T-helper 22 cell (primary cell): ENCODE results near the gene TMEM252.

ENCODE experiments used
- DNase-seq: peaks from one replicate; pipeline ENCODE4 v3.0.0-alpha.2; 2020; ENCODE audit warnings: low read depth

TMEM252 gene

DNA sequence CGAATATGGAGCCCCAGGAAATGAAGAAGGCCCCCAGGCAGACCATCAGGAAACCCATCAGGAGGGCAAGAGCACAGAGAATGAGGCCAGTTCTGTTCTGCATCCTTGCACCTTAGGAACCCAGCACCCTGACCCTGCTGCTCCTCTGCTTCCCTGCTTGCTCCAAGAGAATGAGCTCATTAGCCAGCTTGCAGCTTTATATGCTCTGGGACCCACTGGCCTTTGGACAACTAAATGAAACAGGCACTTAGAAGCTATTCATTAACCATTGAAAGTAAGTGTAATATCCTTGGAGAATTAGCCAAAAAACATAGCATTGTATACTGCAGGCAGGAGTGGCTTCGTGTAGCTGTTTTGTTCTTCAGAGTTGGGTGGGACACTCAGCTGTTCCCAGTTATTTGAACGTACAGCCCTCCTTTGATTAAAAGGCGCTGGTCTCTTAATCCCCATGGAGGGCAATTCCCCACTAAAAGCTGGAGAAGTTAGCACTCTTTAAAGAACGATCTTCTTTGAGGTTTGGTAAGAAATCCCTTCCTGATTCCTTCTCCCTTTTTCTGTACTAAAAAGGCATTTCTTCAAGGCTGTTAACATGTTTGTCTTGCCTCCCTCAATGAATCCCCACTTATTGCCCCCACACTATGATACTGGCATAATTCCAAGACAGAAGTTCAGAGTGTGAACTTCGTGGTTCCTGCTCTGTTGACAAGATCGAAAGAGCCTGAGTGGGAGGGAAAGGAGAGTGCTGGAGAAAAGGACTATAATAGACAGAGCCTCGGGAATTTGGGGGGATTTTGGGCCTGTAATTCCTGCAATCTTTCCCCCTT is at the start of gene TMEM252:
Gene TMEM252 (minus strand): TSS at position 172 of the 824 bp plus-strand sequence. CDS start 69 bp downstream, at position 103.
- DNase-seq: no peak

- DNase-seq: no peak
Observed at GRCh38 chr9:68585034-68585761, 44.5 kb upstream of the TMEM252 start.

GRCh38 chr9:68584189-68585033 is 43.7 kb upstream of the TMEM252 start:
- peak; percentile 62 for DNase-seq

DNA sequence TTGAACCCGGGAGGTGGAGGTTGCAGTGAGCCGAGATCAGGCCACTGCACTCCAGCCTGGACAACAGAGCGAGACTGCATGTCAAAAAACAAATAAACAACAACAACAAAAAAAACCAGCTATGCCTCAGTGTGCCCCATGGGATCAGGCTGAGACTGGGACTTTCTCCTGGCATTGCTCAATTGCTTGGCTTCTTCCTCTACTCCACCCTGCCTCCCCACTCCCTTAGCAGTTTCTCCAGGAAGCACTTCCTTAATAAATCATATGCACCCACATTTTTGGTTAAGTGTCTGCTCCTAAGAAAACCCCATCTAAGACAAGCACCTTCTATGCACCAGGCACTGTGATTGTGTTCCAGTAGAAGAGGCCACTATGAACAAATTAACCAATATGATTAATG is 41.0 kb upstream of the TMEM252 start:
- no peak for DNase-seq

GRCh38 chr9:68577774-68578591 is 37.3 kb upstream of the TMEM252 start:
- no peak for DNase-seq

- no peak for DNase-seq
Observed at GRCh38 chr9:68575817-68576216, 35.1 kb upstream of the TMEM252 start.

DNA sequence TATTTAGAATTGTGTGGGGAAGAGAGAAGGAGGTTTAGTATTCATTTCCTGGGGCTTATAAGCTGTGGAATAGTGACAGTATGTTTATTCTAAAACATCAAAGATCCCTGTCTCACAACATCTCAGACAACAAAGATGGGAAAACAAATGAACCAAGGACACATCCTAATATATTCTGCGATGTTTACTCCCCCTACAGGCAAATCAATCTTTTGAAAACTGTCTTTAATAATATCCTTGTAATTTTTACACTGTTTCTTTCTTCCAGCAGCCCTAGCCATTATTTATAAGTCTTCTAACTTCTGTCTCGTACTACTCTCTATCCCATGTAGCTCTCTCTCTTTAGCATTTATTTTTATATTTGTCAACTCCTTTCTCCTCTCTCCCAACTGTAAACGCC is 33.5 kb upstream of the TMEM252 start:
- DNase-seq: no peak

DNA sequence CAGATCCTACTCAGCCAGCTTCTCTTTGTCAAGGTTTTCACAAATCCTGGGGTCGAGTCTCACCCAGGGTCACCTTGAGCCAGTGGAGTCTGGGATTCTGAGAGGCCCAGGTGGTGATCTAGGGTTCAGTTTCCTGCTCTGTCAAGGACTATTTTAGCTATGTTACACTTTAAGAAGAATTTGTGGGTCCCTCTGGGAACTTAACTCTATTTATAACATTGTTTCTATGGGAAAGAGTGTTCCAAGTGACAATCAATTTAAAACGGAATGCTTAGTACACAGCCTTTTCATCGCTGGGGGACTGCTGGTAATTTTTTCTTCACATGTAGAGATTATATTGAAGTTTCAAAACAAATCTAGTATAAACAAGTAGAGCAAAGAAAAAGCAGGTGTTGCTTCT is 26.9 kb upstream of the TMEM252 start:
- no peak for DNase-seq

DNA sequence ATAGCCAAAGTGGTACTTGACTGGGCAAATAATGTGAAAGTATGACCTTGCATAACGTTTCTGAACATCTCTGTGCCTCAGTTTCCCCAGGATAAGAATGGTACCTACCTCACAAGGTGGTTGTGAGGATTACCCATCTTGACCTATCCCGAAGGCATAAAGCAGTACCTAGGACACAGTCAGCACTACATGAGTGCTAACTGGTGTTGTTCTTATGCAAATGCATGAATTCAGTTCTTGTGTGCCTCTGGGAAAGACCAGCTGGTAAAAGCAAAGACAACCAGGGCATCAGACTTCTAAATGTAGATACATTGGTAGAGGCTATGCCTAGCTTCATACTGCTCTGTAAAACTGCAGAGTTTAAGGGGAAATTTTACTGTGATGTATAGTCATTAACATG is 21.8 kb upstream of the TMEM252 start:
- no peak for DNase-seq

DNA sequence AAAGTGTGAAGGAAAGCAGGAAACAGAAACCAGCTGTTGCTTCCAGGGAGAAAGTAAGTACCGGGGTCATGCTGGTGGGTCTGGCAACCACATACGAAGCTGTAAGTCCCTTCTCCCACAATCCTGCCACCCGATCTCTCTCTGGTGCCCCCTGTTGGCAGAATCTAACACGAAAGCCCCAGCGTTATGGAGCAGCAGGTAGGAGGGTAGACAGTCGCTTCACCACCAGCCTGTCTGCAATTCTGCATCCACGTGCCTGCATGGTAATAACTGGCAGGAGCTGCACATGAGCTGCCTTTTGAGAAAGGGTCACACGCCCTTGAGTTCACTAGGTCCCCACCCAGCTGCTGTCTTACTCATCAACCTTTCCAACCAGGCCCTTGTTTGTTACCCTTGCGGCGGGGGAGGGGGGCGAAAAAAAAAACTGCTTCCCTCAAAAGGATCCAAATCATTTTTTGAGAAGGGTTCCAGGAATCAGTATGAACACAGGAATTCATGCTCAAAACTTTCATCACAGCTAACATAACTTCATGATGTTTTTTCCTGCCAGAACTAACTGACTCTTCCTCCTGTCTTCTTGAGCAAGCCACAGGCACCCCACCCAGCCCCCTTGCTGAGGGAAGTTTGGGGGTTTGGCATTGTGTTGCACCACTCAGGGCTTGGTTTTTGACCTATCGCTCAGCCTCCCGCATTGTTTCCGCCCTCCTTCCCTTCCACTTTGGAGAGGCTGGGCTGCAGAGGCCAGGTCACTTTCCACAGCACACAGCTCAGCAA is 19.6 kb upstream of the TMEM252 start:
- no peak for DNase-seq

DNA sequence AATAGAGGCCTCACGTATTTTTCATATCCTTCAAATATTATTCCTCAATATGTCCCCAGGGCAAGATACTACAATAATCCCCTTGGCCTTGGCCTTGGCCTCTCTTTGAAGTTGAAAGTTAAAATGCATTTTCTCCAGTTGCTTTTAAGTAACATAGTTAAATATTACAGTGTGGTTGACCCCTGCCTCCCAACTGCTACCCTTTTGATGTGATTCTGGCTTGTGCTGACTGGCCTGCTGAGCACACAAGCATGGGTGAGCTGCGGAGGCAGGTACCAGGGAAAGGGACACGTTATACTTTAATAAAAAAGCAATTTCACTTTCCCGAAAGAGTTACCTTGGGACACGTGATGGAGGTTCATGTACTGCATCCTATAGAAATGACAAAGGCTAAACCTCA is 17.9 kb upstream of the TMEM252 start:
- no peak for DNase-seq

- no peak for DNase-seq
Observed at GRCh38 chr9:68555437-68556150, 14.9 kb upstream of the TMEM252 start.

GRCh38 chr9:68552700-68553476 is 12.2 kb upstream of the TMEM252 start:
- DNase-seq: no peak

- no peak for DNase-seq
Observed at GRCh38 chr9:68551191-68551590, 10.5 kb upstream of the TMEM252 start.

GRCh38 chr9:68548241-68548640 is 7.6 kb upstream of the TMEM252 start:
- no peak for DNase-seq

DNA sequence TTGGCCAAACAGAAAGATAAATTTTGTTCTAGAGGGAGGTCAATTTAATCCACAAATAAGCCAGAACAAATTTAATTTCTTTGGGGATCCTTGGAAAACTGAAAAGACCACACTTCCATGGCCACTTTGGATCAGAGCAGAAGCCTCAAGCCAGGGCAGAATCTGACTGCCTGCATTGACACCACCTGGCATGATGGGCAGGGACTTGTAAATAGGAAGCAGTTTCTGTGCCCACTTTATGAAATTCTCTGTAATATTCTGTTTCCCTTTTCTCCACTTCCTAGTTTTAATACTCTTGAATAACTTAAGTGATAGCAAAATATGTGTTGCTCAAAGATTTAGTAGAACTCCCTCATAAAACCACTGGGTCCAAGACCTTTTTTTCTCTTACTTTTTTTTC is 6.7 kb upstream of the TMEM252 start:
- no peak for DNase-seq

DNA sequence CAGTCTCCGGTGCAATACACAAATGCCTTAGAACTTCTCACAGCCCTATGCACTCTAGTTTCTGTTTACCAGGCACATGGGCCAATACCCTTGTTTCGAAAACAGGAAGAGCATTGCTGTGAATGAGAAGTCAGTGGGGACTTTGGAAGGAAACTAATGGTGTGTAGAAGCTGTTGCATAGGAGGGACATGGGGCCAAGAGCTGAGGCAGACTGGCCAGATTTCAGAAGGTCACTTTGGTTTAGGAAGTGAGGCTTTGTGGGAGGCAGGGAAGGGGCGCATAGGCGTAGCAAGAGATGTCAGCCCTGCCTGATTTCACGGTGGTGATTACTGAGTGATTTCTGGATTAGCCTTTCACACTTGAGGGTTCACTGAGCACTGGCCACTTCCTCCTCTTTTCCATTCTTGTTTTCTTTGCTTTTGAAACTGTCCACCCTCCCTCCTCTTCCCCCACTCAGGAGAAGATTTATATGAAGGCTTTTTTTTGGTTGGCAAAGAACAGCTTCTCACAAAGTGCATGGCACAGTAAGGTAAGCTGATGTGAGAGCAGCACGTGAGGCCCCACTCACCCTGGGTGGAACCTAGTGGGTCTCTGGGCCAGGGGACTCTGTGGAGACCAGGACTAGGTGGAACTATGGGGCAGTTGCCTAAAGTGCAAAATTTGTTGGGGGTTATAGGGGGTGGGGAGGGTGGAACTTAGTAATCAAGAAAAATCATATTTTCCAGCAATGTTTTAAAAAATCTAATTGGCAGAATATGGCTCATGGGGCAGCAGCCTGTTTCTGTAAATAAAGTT is 6.1 kb upstream of the TMEM252 start:
- DNase-seq: no peak

DNA sequence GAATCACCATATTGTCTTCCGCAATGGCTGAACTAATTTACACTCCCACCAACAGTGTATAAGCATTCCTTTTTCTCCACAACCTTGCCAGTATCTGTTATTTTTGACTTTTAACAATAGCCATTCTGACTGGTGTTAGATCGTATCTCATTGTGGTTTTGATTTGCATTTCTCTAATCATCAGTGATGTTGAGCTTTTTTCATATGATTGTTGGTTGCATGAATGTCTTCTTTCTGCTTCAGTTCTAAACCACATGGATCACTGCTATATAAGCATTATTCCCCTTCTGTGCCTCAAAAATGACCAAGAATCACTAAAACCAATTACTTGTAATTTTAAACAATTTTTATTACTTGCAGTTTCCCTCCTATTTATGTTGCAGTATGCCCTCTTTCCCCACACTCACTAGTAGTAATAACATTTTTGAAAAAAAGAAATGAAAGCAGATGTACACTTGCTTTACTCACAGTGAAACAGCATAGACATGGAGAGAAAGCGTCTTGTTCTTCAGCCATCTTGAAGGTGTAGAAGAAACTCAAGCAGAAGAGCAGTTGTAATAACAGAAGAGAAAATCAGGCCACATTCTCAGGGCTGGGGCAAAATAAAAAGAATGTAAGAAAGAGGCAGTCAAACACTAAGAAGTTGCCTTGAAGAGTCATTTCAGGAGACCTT is 4.5 kb upstream of the TMEM252 start:
- no peak for DNase-seq
